Effector memory CD8-positive, alpha-beta T cell (primary cell): ENCODE measurements around the gene C1orf210.

Source experiments
- ATAC-seq: fragments of 150-1000 bp; cut with Tn5 transposase; replicated peaks from 2 replicates; pipeline ENCODE4 v1.10.0; 2021; ENCODE audit warnings: mild to moderate bottlenecking, moderate library complexity
- DNase-seq, 3 experiments: peaks; one replicate each; pipeline ENCODE4 v3.0.0; 2021
- H3K27ac Mint-ChIP-seq, 2 donors: one replicate each; pipeline ENCODE4 v1.8.0; 2022; ENCODE audit warnings: mild to moderate bottlenecking in 2 of 2, mixed read lengths in 2 of 2, moderate library complexity in 2 of 2
- H3K27me3 Mint-ChIP-seq, 2 donors: one replicate each; pipeline ENCODE4 v1.8.0; 2022; ENCODE audit warnings: mixed read lengths in 2 of 2
- H3K36me3 Mint-ChIP-seq: one replicate; pipeline ENCODE4 v1.8.0; 2022; ENCODE audit warnings: mild to moderate bottlenecking, moderate library complexity, mixed read lengths; ENCODE audit not compliant: insufficient read depth
- H3K4me1 Mint-ChIP-seq, 2 donors: one replicate each; pipeline ENCODE4 v1.8.0; 2022; ENCODE audit warnings: low read depth in 2 of 2, mixed read lengths in 2 of 2
- H3K4me3 Mint-ChIP-seq, 2 donors: one replicate each; pipeline ENCODE4 v1.8.0; 2022; ENCODE audit warnings: mild to moderate bottlenecking in 2 of 2, mixed read lengths in 2 of 2, moderate library complexity in 2 of 2
- H3K9me3 Mint-ChIP-seq, 2 donors: one replicate each; pipeline ENCODE4 v1.8.0; 2022; ENCODE audit warnings: mixed read lengths in 2 of 2

The C1orf210 gene

DNA sequence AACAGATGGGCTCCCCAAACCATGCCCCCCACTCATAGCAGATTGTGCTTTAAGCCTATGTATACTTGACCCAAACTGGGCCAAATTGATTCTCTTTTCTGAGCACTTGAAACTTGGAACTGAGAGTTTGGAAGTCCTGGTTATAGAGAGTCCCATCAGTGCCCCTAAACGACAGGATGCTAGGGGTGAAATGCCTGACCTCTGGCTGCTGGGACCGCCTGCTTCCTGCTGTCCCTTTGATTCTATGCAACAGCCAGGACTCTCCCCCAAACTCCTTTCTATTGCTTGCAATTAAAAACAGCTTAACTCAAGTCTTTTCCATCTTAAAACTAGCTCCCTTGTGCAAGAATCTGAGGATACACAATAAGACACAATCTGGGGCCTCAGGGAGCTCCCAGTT is 4.7 kb downstream of the C1orf210 start:
- Mint-ChIP-seq H3K4me3 (no peak overlapping the region), H3K27me3 (peaks cover 19 to 38% of the 10 kb centered on the region in 2 donors), H3K9me3 (no peaks in the 10 kb centered on the region), H3K4me1 (peaks cover 0 to 4% of the 10 kb centered on the region in 2 donors), H3K36me3 (no peaks in the 10 kb centered on the region), H3K27ac (peak overlapping the region in 1 of 2 donors; percentile 15)
- DNase-seq (no peak), ATAC-seq (no peak)

DNA sequence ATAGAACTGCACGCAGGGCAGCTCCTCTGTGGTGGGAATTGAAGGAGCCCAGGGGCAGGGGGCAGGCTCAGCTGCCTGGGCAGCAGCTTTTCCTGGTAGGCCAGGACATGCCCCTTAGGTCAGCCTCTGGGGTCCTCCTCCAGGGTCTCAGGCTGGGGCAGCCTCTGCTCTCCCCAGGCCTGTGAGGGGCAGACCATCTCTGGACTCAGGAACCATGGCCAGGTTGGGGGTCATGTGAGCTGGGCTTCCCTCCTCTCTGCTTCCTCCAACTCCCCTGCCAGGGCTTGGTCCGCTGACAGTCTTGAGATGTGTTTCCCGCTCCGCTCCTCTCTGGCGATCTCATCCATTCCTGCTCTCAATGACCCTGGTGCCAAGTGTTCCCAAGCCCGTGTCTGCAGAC is 5.7 kb downstream of the C1orf210 start:
- H3K27ac Mint-ChIP-seq: no peak overlapping the region
- peaks cover 4 to 6% of the 10 kb centered on the region in 2 donors for H3K4me1 Mint-ChIP-seq
- DNase-seq (no peak), ATAC-seq (no peak)
- no peaks in the 10 kb centered on the region for H3K36me3 Mint-ChIP-seq
- H3K9me3 Mint-ChIP-seq: no peaks in the 10 kb centered on the region
- H3K4me3 Mint-ChIP-seq: no peak overlapping the region
- peaks cover 19 to 38% of the 10 kb centered on the region in 2 donors for H3K27me3 Mint-ChIP-seq

DNA sequence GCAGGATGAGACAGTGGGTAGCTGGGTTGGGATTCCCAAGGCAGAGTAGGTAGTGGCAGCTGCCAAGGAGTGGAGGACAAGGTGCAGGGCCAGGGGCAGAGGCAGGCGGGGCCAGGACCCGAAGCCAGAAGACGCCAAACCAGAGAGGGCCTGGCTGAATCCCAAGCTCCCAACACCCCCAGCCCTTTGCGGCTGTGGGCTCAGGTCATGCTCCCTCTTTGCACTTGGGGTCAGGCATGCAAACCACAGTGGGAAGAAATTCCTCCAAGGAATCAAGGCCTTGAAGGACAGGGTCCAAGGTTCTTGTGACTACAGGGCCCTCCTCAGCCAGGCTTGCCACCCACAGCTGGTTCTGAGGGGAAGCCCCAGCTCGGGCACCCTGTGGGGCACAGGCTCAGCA is 6.2 kb downstream of the C1orf210 start:
- H3K27me3 Mint-ChIP-seq: peaks cover 19 to 38% of the 10 kb centered on the region in 2 donors
- H3K9me3 Mint-ChIP-seq: no peaks in the 10 kb centered on the region
- peaks cover 7 to 11% of the 10 kb centered on the region in 2 donors for H3K4me1 Mint-ChIP-seq
- H3K4me3 Mint-ChIP-seq: no peak overlapping the region
- no peak overlapping the region for H3K27ac Mint-ChIP-seq
- H3K36me3 Mint-ChIP-seq: peaks cover 4% of the 10 kb centered on the region
- no peak for ATAC-seq
- no peak for DNase-seq

DNA sequence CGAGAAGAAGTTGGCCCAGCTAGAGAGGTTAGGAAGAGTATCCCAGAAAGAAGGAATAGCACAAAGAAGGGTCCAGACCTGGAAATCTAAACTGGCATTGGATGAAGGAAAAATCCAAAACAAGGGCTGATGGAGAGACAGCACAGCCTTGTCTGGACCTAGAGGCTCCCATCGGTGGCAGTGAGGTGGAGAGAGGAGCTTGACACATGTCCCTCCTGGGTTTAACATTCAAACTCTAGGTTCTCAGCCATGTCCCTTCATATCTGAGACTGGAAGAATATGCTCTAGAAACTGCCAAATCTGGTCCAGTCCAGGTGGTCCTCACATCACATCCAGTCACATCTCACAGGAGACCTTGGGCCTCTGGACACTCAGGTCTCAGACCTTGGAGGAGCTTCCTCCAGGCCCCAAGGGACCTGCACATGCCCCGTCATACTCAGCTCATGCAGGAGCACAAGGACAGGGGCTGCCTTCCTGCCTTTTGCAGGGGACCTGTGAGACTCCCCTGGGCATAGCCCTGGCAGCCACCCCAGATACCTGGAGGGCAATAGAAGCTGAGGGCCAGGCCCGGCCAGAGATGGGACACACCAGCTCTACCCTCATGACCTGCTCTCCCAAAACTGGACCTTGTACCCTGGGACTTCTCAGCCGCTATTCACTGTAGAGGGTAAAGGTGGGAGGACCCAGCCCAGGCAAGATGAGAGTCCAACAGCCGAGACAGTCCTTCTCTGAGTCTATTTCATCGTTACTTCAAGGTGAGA is 8.1 kb downstream of the C1orf210 start:
- no peaks in the 10 kb centered on the region for H3K9me3 Mint-ChIP-seq
- H3K27ac Mint-ChIP-seq: no peak overlapping the region
- peaks cover 7 to 11% of the 10 kb centered on the region in 2 donors for H3K4me1 Mint-ChIP-seq
- DNase-seq (no peak), ATAC-seq (no peak)
- H3K4me3 Mint-ChIP-seq: no peak overlapping the region
- peaks cover 4% of the 10 kb centered on the region for H3K36me3 Mint-ChIP-seq
- H3K27me3 Mint-ChIP-seq: peaks cover 18 to 39% of the 10 kb centered on the region in 2 donors

DNA sequence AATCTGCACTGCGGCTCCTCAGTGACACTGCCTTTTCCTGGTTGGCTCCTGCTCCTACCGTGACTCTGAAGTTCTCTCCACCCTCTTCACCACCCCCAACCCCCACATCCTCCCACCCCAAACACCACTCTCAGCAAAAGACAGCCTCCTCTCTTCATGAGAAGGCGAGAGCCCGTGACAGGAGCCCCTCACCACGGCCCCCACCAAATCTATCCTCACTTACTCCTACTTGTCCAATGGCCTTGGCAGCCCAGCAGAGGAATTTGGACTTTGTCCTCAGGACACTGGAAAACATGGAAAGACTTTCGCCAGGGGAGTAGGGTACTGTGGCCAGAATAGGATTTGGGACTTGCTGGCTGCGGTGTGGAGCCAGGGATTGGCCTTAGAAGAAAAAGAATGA is 8.7 kb downstream of the C1orf210 start:
- Mint-ChIP-seq H3K4me3 (no peak overlapping the region), H3K27ac (peak overlapping the region in 1 of 2 donors; percentile 38), H3K9me3 (no peaks in the 10 kb centered on the region), H3K4me1 (peaks cover 7 to 11% of the 10 kb centered on the region in 2 donors), H3K36me3 (peaks cover 4% of the 10 kb centered on the region), H3K27me3 (peaks cover 20 to 45% of the 10 kb centered on the region in 2 donors)
- DNase-seq: no peak
- ATAC-seq: no peak

DNA sequence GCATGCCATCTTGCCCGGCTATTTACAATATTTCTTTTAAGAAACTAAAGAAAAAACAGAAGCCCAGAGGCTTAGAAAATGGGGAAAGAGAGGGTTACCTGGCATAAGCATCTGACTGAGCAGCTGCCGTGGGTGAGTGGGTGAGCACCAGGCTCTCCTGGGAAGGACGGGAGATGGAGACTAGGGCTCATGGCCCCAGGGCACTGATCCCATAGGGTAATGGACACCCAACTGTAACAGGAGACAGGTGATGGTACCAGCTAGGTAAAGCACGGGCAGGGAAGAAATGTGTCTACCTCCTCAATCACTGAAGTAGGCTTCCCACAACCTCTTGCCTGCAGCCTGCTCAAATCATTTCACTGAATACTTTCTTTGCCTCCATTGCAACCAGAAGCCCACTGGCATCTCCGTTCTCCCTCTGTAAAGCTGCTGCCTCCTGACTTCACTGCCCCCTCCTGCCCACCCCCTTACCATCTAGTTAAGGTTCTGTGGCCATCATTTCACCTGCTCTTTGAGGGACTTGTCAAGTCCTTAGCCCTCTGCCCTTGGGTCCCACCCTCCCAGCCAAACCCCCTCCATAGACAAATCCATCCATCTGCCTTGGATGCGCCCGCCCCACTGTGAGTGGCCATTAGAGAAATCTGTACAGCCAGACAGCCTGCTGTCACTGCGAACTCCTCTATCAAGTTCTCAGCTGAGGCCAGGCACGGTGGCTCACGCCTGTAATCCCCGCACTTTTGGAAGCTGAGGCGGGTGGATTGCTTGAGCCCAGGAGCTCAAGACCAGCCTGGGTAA is 9.4 kb downstream of the C1orf210 start:
- Mint-ChIP-seq H3K27me3 (peaks cover 26 to 49% of the 10 kb centered on the region in 2 donors), H3K27ac (peak overlapping the region in 1 of 2 donors; percentile 38), H3K9me3 (no peaks in the 10 kb centered on the region), H3K4me1 (peaks cover 12% of the 10 kb centered on the region in 2 donors), H3K36me3 (peaks cover 4% of the 10 kb centered on the region), H3K4me3 (no peak overlapping the region)
- ATAC-seq (no peak), DNase-seq (no peak)

DNA sequence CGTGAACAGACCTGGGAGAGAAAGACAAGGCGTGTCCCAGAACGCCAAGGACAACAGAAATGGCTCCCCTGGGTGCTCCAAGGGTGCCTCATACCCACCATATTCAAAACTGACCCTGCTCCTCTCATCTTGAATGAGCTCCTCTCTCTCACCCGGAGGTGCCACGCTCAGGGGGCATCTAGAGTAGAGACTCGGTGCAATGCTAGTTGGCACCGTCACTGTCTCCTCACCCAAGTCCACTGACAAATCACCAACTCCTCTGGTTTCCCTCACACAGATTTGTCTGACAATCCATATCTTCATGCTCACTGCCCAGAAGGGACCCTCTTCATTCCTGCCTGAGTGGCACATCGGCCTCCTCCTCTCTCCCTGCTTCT is 10.6 kb downstream of the C1orf210 start:
- Mint-ChIP-seq H3K27ac (peak overlapping the region in 1 of 2 donors; percentile 82), H3K9me3 (no peaks in the 10 kb centered on the region), H3K27me3 (peaks cover 32 to 49% of the 10 kb centered on the region in 2 donors), H3K36me3 (peaks cover 4% of the 10 kb centered on the region), H3K4me3 (peak overlapping the region; percentile 23 to 63), H3K4me1 (peaks cover 22 to 24% of the 10 kb centered on the region in 2 donors)
- no peak for DNase-seq
- ATAC-seq: no peak

DNA sequence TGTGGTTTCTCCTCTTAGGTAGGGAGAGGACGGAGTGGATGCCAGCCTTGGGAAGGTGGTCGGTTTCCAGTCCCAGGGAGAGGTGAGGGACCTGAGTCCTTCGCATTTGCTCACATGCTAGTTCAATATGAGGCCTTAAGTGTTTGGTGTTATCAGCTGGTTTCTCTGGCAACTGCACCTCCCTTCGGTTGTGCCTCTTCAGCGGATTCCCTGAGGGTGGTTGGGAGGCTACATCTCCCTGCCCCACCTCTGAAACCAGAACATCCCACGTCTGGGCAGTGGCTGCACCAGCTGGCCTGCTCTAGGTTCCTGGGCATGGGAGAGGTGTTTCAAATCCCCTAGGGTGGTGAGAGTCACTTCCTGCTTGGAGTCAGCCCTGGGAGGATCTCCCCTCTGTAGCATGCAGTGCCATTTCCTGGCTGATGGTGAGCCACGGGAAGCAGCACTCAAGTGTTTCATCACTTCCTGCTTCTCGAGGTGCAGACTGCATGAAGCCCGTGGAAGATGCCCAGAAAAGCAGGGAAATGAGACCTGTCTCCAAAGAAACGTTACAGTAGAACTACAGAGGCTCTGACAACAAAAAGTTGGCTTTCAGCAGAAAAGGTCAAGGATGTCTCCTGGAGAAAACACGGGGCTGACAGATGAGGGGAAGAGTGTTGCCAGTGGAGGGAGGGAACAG is 11.1 kb downstream of the C1orf210 start:
- DNase-seq (no peak), ATAC-seq (peak; percentile 68)
- Mint-ChIP-seq H3K27me3 (peaks cover 36 to 50% of the 10 kb centered on the region in 2 donors), H3K9me3 (no peaks in the 10 kb centered on the region), H3K27ac (peak overlapping the region in 1 of 2 donors; percentile 82), H3K36me3 (peaks cover 4% of the 10 kb centered on the region), H3K4me1 (peaks cover 22 to 24% of the 10 kb centered on the region in 2 donors), H3K4me3 (peak overlapping the region; percentile 23 to 63)

DNA sequence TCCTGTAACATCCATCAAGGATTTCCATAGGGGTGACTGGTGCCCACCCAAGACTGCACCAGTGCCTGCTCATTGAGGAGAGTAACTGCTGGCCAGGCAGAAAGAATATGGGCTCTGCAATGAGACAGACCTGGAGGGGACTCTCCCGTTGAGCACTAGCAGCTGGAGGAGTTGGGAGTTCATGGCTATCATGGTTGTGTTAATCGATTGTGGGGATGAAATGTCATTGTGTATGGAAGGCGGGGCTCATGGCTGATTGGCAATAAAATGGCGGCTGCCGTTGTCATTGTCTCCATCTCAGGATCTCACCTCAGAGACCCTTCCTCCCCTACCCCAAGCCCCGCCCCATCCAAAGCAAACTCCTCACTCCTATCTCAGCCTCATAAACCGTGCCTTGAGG is 11.7 kb downstream of the C1orf210 start:
- Mint-ChIP-seq H3K4me1 (peaks cover 22 to 24% of the 10 kb centered on the region in 2 donors), H3K9me3 (no peaks in the 10 kb centered on the region), H3K4me3 (no peak overlapping the region), H3K36me3 (peaks cover 4% of the 10 kb centered on the region), H3K27me3 (peaks cover 36 to 55% of the 10 kb centered on the region in 2 donors), H3K27ac (no peak overlapping the region)
- DNase-seq (no peak), ATAC-seq (no peak)

DNA sequence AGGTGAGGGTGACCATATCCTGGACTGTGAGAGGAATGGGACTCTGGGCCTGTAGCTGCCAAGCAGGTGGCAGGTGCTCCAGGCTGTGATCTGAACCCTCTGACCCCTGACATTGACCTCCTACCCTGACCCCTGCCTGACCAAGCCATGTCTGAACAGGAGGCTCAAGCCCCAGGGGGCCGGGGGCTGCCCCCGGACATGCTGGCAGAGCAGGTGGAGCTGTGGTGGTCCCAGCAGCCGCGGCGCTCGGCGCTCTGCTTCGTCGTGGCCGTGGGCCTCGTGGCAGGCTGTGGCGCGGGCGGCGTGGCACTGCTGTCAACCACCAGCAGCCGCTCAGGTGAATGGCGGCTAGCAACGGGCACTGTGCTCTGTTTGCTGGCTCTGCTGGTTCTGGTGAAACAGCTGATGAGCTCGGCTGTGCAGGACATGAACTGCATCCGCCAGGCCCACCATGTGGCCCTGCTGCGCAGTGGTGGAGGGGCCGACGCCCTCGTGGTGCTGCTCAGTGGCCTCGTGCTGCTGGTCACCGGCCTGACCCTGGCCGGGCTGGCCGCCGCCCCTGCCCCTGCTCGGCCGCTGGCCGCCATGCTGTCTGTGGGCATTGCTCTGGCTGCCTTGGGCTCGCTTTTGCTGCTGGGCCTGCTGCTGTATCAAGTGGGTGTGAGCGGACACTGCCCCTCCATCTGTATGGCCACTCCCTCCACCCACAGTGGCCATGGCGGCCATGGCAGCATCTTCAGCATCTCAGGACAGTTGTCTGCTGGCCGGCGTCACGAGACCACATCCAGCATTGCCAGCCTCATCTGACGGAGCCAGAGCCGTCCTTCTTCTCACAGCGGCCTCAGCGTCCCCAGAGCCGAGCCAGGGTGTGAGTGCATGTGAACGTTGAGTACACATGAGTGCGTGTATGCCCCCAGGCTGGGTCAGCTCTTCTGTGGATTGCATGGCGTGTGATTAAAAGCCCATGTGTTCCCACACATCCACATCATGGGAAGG is 12.5 kb downstream of the C1orf210 start:
- Mint-ChIP-seq H3K9me3 (no peaks in the 10 kb centered on the region), H3K27ac (no peak overlapping the region), H3K4me3 (no peak overlapping the region), H3K36me3 (peaks cover 4% of the 10 kb centered on the region), H3K27me3 (peaks cover 36 to 56% of the 10 kb centered on the region in 2 donors), H3K4me1 (peaks cover 22 to 24% of the 10 kb centered on the region in 2 donors)
- no peak for DNase-seq
- no peak for ATAC-seq

DNA sequence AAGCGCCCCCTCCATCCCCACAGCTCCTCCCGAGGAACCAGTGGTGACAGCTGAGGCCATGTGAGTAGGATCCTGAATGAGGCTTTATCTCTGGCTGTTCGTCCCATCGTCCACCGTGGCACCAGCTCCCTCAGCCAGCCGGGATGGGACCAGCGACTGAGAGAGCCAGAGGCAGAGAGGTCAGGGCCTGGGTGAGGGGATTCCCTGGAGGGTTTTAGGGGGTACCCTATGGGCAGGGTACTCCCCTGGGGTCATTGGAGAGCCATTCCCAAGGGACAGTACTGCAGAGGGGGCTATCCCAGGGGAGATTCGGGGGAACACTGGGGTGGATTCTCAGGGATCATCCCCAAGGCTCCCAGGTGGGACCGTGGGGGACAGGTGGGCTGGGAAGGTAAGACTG is 13.2 kb downstream of the C1orf210 start:
- ATAC-seq: no peak
- DNase-seq: no peak
- no peaks in the 10 kb centered on the region for H3K9me3 Mint-ChIP-seq
- peaks cover 36 to 56% of the 10 kb centered on the region in 2 donors for H3K27me3 Mint-ChIP-seq
- peaks cover 22 to 24% of the 10 kb centered on the region in 2 donors for H3K4me1 Mint-ChIP-seq
- no peak overlapping the region for H3K27ac Mint-ChIP-seq
- peaks cover 4% of the 10 kb centered on the region for H3K36me3 Mint-ChIP-seq
- no peak overlapping the region for H3K4me3 Mint-ChIP-seq

DNA sequence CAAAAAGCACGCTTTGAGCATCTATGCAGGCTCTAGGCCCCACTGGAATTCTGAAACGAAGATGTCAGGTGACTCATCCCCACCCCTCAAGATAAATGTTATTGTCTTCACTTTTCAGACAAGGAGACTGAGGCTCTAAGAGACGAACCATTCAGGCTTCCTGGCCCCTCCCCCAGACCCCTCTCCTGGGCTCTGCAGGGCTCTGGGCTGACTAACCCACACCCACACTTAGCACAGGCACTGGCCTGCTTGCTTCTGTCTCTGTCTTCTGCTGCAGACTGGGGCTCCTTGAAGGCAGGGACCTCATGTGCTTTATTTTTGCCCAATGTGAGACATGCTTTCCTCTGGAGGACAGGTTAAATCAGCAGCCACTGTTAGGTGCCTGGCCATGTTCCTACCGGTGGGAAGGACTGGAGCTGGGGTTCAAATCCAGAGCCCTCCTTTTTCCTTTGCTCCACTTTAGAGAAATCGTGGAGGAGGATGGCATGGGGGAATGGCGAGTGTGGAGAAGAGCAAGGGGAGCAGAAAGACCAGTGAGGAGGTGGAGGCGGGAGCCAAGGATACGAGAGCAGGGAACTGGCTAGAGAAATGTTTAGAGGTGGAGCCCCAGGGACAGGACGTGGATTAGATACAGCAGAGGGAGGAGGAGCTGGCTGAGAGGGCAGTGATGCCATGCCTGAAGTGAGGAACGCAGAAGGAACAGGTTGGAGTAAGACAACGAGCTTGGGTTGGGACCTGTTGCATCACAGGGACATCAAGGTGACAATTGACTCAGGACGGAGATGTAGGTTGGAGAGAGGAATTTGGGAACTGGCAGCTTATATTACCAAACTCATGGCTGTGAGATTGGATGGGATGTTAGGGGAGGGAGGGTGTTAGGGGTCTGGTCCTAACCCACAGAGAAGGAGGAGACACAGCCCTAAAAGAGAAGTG is 13.9 kb downstream of the C1orf210 start:
- Mint-ChIP-seq H3K4me1 (peaks cover 22 to 24% of the 10 kb centered on the region in 2 donors), H3K36me3 (peaks cover 4% of the 10 kb centered on the region), H3K4me3 (peak overlapping the region in 1 of 2 donors; percentile 62), H3K9me3 (no peaks in the 10 kb centered on the region), H3K27me3 (peaks cover 30 to 55% of the 10 kb centered on the region in 2 donors), H3K27ac (peak overlapping the region in 1 of 2 donors; percentile 46)
- no peak for DNase-seq
- no peak for ATAC-seq
